ENCODE measurements around the gene PRPF40A.

GRCh38 chr2:152626911-152627339 is 90.3 kb downstream of the PRPF40A start:
- no peak for TF ChIP-seq CTCF (IDR thresholded peaks at IDR 0.05)
- no peak for TF ChIP-seq EP300 (IDR thresholded peaks at IDR 0.05)
- TF ChIP-seq POLR2AphosphoS5 (IDR thresholded peaks at IDR 0.05), result no peak

All from stomach (tissue), 4 donors.